ENCODE data around the gene FIGNL1. TPM values are rescaled to one million over a fixed set of nuclear protein-coding genes. Genes with fewer than 3 reads are reported as not detected.

The FIGNL1 gene
- total RNA-seq, 1 experiment from 2014 or later, result 13.8 TPM

DNA sequence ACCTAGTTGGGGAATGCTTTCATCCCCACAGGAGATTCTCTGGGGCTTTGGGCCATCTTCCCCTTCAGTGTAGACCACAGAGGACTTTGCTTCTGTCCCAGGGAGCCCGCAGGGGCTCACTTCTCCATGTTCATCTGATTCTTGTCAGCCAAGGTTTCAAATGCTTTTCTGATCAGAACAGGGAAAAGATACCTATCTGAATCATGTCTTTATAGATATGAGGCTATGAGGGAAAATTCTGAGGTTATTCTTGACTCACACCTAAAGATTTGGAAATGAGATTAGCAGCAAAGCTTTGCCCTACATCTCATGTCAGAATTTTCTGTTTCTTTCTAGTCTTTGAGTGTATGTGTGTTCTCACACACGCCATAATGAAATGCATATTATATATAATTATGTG, 53.3 kb downstream of the FIGNL1 start:
- Histone ChIP-seq H3K9me3 (ENCODE audit: control insufficient read depth, low read depth, low read length) (no peaks in the 10 kb centered on the region), H2BK5ac (ENCODE audit: insufficient read length, low read length) (no peak overlapping the region), H3K27me3 (ENCODE audit: insufficient read depth, low read length) (no peaks in the 10 kb centered on the region), H4K5ac (ENCODE audit: insufficient read length, low read depth, low read length) (no peak overlapping the region), H3K4me1 (ENCODE audit: insufficient read depth, low read length) (no peaks in the 10 kb centered on the region), H3K56ac (ENCODE audit: insufficient read length, low read depth, low read length) (no peak overlapping the region), H2BK15ac (ENCODE audit: low read depth, low read length) (no peak overlapping the region), H3K18ac (ENCODE audit: insufficient read length, low read depth, low read length) (no peak overlapping the region), H3K27ac (ENCODE audit: insufficient read length, low read depth, low read length) (no peak overlapping the region), H3K9ac (ENCODE audit: extremely low read depth, insufficient read length, low read length) (no peak overlapping the region), H3K79me2 (ENCODE audit: insufficient read depth, low read length) (no peaks in the 10 kb centered on the region), H2AFZ (ENCODE audit: low read length) (no peak overlapping the region), H2AK5ac (ENCODE audit: insufficient read length, low read length) (no peak overlapping the region), H4K8ac (replicated peaks; ENCODE audit: insufficient read length, low read depth, low read length) (no peak overlapping the region), H3K4ac (ENCODE audit: low read depth, low read length) (no peak overlapping the region), H4K20me1 (ENCODE audit: control insufficient read depth, insufficient read depth, insufficient read length) (no peaks in the 10 kb centered on the region), H2BK20ac (ENCODE audit: low read depth, low read length, poor library complexity, severe bottlenecking) (no peak overlapping the region), H3K23me2 (ENCODE audit: insufficient read length, low read depth, low read length, poor library complexity, severe bottlenecking) (no peaks in the 10 kb centered on the region), H3K14ac (ENCODE audit: insufficient read depth, low read length) (no peak overlapping the region), H4K91ac (ENCODE audit: insufficient read length, low read depth, low read length) (no peak overlapping the region), H3T11ph (ENCODE audit: low read length) (no peak overlapping the region), H3K79me1 (ENCODE audit: insufficient read depth, low read depth, low read length, poor library complexity, severe bottlenecking) (no peaks in the 10 kb centered on the region), H3K23ac (ENCODE audit: insufficient read length, low read depth, low read length) (no peak overlapping the region), H2BK120ac (ENCODE audit: low read depth, low read length, poor library complexity, severe bottlenecking) (no peak overlapping the region), H3K4me2 (ENCODE audit: insufficient read depth, insufficient read length, low read length) (no peak overlapping the region), H2BK12ac (ENCODE audit: insufficient read length, low read depth, low read length) (no peak overlapping the region)
- no peak for DNase-seq
- no CpG with 5 or more reads among the region's 2 CpGs for WGBS (ENCODE audit: extremely low coverage, insufficient read length, low lambda C conversion rate)
- Mint-ChIP-seq H3K36me3 (ENCODE audit: insufficient read depth in 1 of 3, low read depth in 3 of 3) (no peaks in the 10 kb centered on the region; a peak in 2 of 7 replicates), H3K27ac (no peak overlapping the region), H3K9me3 (no peaks in the 10 kb centered on the region), H3K4me1 (no peaks in the 10 kb centered on the region), H3K4me3 (no peak overlapping the region), H3K27me3 (ENCODE audit: low read depth) (no peaks in the 10 kb centered on the region; the same call in none of the 2 replicates)
- TF ChIP-seq, protein P1, sequence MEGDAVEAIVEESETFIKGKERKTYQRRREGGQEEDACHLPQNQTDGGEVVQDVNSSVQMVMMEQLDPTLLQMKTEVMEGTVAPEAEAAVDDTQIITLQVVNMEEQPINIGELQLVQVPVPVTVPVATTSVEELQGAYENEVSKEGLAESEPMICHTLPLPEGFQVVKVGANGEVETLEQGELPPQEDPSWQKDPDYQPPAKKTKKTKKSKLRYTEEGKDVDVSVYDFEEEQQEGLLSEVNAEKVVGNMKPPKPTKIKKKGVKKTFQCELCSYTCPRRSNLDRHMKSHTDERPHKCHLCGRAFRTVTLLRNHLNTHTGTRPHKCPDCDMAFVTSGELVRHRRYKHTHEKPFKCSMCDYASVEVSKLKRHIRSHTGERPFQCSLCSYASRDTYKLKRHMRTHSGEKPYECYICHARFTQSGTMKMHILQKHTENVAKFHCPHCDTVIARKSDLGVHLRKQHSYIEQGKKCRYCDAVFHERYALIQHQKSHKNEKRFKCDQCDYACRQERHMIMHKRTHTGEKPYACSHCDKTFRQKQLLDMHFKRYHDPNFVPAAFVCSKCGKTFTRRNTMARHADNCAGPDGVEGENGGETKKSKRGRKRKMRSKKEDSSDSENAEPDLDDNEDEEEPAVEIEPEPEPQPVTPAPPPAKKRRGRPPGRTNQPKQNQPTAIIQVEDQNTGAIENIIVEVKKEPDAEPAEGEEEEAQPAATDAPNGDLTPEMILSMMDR (conservative IDR thresholded peaks at IDR 0.05), result no peak
